ENCODE results near the gene ZBTB42.

ZBTB42 gene

DNA sequence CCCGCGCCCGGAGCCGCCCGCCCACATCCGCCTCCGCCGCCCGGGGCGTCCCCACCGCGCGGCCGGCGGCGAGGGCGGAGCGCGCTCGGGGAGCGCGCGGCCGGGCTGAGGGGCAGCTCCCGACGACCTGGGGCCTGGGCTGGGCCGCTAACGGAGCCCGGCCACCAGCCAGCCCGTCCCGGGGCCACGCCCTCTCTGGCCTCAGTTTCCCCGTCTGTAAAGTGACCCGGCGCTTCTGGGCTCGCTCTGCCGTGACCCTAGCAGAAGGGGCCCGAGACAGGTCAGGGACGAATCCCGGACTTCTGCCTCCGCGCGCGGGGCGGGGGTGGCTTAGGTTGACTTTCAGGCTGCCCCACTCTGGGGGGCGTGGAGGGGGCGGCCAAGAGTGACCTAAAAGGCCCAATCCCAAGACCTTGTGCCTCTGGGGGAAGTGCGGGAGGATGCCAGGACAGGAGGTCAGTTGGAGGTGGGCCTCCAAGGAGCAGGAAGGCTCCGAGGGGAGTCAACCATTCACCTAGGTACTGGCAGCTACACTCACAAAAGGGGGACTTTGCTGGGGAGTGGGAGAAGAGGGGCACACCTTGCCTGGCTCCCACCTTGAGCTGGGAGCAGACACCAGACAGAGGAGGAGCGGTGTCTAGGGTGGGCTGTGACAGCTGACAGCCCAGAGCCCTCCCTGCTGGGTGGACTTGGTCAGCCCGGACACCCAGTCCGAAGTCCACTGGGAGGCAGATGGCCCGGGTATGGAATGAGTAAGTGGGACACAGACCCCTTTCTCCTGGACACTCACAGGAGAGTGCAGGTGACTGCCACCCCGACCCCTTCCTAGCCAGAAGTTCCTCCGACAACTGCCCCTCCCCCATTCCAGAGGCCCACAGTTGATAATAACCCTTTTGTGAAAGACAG is 4.9 kb upstream of the ZBTB42 start:
- DNase-seq: peak; percentile 69

DNA sequence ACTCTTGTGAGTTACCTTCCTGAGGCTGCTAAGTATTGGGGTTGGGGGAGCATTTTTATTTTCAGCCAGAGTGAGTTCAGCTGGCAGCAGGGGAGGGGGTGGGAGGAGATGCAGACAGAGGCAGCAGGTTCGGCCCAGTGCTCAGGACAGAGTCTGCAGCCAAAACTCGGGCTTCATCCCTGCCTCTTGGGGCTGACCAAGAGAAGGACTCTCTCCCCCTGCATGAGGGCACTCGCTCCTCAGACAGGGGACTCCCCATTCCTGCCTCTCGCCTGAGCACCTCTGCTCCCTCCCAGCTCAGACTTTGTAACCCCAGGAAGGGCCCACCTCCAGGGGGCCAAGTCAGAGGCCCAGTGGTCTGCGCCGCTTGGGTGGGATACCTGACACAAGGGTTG is 4.2 kb upstream of the ZBTB42 start:
- no peak for DNase-seq

DNA sequence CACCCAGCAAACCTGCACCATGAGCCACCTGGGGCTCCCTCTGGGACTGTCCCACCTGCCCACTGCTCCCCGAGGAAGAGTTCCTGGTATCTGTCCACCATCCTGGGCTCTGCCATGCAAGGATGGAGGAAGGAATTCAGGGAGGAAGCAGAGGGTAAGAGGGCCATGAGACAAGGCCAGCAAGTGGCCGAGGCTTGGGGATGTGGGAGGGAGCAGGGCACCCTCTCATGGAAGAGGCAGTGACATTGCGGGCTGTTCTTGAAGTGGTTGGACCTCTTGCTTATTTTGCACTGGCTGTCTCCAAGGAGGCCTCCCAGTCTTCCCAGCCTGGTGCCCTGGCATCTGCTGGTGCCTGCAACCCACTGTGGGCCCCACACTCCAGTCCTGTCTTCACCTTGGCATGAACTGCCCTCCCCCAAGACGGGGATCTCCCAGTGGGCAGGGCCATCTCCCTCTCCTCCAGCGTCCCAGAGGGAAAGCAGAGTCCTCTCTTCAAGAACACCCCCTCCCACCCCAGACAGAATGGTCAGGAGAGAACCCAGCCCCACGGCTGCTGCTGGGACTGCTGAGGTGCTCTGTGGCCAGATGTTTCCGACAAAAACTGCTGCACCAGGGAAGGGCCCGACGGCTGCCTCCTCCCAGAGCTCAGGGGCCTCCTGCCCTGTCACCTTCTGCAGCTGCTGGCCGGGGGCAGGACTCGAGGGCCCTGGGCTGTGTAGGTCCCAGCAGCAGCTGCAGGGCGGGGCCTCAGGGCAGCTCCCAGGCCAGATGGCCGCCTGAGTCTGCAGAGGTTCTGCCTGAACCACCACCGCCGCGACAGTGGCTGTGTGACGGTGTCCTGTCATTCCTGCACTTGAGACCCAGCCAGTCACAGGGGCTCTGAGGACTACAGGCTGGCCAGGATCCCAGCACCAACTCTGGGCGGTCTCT is 3.5 kb upstream of the ZBTB42 start:
- no peak for DNase-seq

DNA sequence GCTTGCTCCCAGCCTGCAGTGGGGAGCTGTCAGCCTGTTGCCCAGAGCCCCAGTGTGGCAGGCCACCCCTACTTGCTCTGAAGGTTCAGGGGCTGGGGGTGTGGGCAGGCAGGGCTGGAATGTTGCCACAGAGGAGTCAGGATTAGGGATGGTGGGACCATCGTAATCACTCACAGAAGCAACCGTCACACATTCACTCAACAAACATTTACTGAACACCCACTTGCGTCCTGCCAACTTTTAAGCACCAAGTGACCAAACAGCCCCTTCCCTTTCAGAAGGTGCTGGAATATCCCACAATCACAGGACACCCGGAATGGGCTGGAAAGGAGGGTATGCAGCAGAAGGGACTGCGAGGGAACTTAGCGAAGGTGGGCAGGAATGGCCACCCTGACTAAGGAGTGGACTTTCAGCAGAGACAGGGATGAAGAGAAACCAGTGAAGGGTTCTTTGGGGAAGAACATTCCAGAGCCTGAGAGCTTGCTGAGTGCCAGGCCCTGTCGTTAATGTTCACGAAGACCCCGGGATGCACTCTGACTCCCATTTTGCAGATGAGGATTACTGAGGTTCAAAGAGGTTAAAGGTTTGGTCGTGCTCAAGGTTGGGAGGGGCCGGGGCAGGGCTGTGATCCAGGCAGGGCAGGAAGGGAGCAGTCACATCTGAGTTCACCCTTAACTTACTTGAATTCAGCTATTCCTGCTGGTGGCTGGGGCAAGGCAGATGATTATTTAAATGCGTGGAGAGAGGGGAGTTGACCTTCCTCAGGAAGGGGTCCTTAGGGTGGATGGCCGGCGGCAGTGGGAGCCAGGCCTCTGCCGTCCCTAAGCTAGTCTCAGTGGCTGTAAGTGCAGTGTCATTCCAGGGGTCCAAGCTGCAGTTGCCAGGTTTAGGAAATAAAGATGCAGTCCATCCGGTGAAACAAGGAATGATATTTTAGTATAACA is 2.3 kb upstream of the ZBTB42 start:
- DNase-seq: no peak

DNA sequence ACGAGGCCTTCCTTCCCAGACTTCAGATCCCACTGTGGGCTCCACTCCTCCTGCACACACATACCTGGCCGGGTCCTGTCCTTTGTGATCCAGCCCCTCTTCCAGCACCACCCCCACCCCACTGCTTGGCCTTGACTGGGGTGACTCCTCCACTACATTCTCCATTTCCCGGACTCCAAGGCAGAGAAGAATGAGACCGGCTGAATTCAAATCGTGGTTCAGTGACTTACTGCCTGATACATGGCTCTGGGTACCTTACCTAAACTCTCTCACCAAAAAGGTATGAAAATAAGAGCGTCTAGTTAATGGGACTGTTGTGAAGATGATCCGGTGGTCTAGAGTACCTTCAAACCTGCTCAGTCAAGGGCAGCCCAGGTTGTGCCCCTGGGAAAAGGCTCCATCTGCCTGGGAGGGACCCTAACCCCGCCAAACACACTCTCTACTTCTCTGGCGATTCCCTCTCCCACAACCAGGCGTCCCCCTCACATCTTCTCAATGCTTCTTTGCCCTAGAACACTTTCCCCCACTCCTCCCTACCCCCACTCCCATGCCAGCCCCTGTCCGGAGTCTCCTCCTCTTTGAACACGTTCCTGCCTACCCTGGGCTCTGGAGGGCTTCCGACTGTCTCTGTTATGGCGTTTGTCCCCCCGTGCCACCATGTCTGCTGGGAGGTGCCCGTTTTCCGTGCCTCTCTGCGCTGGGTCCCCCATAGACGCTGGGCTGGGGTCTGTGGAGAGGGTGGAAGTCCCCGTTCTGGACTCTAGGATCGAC is 1.5 kb upstream of the ZBTB42 start:
- DNase-seq: no peak

DNA sequence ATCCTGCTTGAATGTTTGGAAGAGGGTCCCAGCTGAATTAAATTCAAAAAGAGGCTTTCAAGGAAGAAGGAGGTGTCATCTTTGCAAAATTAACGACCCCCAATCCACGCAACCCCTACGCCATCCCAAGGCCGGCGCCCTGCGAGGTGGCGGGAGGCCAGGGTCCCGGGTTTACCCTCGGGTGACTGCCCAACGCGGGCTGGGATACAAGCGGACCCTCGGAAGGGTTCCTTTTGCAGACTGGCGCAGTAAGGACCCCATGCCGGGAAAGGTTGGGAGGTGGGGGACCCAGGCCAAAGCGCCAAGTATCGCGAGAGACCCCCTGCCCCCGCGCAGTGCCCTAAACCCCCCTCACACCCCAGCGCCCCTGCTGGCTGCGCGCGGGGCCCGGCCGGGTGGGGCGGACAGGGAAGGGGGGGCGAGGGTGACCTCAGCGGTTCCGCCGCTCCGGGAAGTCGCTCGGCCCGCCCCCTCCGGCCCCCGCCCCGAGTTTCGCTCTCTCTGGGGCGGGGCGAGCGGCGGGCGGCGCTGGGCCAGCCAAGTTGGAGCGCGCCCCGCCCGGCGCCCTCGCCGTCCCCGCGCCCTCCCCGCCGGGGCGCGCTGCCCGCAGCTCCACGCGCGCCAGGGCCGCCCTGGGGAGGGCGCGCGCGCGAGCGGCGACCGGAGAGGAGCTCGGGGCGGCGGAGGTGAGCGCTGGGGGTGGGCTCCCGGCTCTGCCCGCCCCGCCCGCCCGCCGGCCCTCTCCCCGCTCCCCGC is 708 bp upstream of the ZBTB42 start:
- peak; percentile 85 for DNase-seq

DNA sequence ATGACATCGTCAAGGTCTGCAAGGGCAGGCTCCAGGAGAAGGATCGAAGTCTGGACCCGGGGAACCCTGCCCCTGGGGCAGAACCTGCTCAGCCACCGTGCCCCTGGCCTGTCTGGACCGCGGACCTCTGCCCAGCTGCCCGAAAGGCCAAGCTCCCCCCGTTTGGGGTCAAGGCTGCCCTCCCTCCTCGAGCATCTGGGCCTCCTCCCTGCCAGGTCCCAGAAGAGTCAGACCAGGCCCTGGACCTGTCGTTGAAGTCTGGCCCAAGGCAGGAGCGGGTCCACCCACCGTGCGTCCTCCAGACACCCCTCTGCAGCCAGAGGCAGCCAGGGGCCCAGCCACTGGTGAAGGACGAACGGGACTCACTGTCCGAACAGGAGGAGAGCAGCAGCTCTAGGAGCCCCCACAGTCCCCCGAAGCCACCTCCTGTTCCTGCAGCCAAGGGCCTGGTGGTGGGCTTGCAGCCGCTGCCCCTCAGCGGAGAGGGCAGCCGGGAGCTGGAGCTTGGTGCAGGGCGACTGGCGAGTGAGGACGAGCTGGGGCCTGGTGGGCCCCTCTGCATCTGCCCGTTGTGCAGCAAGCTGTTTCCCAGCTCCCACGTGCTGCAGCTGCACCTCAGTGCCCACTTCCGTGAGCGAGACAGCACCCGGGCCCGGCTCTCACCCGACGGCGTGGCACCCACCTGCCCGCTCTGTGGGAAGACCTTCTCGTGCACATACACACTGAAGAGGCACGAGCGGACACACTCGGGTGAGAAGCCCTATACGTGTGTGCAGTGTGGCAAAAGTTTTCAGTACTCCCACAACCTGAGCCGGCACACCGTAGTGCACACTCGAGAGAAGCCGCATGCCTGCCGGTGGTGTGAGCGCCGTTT is 856 bp downstream of the ZBTB42 start:
- no peak for DNase-seq

DNA sequence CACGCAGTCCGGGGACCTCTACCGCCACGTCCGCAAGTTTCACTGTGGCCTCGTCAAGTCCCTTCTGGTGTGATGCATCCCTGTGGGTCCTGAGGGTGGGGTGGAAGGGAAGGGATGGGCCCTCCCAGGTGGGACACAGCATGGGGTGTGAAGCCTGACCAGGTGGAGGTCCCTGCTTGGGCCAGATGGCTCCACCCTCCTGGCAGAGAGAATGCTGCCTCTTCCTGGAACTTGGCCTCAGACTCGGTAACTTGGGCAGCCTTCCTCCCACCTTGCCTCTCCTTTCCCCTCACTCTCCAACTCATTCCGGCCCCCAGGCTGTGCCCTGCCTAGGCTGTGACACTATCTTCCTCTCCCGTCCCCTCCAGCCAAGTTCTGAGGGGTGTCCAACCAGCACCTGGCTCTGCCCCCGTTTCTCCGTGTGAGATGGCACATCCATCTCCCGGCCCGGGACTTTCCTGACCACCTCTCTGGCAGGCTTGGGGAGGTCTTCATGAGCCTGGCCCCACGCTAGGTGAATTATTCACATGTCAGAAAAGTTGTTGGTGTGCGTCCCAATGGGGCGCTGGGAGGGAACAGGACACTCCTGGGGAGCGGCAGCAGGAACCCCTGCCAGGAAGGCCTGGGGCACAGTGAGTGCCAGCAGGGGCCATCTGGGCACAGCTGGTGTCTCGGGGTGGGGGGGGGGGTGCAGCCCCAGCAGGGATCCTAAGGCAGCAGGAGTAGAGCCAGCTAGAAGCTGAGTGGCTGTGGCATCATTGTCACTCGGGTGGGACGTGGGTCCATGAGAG is 1.7 kb downstream of the ZBTB42 start:
- DNase-seq: no peak

DNA sequence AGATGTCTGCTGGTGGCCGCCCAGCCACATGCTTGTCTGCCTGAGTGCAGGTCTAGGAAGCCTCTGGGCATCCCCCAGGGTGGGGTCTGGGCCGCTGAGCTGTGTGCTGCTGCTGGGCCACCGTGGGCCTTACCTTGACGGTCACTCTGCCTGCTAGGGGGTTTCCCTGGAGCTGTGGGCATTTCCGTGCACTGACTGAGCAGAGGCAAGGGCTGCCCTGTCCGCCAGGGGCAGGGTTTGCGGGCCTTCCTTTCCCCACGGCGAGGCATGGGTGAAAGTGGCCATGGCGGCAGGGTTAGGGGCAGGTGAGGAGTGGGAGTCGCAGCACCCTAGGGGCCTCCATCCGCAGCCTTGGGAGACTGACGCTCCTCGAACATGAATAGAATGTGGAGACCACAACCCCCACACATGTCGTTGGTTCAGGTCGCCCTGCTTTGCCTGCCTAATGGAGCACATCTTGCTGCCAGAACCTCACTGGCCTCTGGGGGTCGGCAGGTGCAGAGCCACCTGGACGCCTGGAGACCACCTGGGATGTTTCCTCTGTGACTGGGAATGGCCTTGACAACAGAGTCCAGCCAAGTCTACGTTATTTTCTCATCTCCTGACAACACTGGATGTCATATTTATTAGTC is 2.5 kb downstream of the ZBTB42 start:
- DNase-seq: no peak

DNA sequence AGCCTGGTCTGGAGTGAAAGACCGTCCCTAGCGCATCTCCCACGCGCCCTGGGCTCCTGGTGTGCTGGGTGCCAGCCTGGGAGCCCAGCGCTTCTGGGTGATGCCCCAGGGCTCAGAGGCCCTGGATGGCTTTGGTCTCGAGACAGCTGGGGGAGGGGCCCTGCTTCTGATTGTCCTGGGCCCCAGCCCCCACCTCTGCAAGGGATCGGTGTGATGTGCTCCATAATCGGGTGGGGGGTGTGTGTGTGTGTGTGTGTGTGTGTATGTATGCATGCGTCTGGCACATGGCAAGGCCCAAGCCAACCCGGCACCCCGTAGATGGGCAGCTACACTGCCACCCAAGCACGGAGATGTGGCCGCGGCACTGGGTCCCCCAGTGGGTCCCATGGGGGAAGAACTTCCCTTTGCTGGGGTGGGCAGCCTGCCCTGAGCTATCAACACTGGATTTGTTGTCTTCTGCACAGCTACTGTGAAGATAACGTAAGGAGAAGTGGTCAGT is 3.1 kb downstream of the ZBTB42 start:
- no peak for DNase-seq

DNA sequence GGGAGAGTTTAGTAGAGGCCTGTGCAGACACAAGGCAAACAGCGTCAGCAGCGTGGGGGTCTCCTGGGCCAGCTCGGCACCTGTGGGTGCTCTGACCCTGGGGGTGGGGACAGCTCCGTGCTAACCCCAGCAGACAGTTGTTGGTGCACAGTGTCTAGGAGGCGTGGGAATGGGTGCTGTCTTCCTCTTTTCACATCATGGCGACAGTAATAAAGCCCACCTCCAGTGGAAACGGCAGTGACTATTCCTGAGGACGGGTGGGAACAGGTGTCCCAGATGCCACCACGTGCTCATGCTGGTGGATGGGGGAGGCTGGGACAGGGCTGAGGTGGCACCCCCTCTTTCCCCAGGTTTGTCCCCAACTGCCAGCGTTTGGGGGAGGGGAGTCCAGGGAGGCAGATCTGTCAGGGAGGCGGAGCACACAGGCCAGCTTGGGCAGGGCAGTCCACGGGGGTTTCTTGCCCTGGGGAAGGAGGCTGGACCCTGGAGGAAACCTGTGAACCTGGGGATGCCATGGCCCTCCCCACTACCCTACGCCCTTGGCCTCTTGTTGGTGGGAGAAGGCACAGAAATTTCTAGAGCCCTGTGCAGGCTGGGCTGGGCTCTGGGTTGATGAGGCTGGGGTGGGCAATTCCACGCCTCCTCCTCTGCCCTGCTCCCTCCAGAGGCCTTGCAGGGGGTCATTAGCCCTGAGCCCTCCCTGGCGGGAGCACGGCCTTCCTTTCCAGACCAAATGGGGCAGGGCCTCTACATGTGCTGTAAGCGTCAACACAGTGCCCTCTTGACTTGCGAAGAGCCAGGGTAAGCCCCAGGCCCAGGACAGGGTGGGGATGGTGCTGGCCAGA is 3.8 kb downstream of the ZBTB42 start:
- DNase-seq: no peak

DNA sequence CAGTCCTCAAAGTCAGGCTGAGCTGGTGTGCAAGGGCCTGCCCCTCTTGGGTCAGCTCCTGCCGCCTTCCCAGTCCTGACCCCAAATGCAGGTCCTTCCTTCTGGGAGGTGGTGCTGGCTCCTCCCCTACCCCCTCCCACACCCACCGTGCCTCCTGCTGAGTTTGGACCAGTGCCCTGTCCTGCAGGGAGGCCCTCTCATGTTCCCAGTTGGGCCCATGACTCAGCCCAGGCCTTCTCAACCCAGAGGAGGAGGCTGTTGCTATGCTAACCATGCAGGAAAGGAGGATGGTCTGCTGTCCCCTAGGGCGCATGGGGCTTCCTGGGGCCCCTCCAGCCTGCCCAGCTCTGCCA is 4.4 kb downstream of the ZBTB42 start:
- no peak for DNase-seq

DNA sequence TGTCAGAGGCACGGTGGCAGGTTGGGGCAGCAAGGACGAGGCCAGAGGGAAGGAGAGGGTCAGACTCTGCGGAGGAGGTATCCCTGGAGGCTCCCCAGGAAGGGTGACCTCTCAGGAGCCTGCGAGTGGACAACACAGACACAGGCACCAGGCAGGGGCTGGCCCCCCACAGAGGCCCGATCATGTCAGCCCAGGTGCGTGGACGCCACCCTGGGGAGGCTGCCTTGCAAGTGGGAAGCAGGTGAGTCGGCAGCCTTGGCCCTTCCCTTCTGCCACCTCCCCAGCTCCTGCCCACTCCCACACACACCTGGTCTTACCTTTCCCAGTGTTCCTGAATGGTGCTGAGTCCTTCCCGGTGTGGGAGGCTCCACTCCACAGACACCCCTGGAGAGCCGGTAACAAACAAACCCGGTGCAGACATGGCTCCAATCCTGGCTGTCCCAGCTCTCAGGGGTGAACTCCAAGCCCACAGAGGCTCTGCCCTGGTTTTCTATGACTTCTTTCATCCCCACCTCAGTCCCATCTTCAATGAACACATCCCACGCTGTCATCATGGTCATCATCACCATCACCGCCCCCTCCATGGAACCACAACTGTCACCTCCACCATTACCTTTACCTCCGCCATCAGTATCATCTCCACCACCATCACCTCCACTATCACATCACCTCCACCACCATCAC is 5.2 kb downstream of the ZBTB42 start:
- DNase-seq: no peak

DNA sequence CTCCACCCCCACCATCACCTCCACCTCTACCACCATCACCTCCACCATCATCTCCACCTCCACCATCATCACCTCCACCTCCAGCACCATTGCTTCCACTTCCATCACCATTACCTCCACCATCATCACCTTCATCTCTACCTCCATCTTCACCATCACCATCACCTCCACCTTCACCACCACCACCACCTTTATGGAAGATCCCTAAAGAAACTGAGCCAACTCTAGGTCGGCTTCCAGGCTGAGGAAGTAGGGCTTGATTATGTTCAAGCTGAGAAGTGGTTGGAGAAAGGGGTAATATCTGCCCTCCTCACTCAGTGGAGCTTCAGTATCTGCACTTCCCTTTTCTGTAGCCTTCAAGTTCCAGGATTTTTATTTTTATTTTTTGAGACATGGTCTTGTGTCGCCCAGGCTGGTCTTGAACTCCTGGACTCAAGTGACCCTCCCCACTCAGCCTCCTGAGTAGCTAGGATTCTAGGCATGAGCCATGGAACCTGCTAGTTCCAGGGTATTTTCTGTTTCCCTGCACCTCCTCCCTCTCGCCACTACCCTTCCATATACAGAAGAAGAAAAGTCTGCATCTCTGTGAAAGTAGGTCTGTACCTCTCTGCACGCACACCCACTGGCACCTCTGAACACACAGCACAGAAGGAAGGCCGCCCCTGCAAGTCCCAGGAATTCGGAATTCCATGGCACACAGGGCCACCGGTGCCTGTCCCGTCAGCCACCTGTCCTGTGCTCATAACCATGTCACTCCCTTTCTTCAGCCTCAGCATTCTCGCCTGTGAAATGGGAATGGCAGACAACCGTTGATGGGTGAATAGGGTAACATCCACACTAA is 5.9 kb downstream of the ZBTB42 start:
- DNase-seq: no peak

DNA sequence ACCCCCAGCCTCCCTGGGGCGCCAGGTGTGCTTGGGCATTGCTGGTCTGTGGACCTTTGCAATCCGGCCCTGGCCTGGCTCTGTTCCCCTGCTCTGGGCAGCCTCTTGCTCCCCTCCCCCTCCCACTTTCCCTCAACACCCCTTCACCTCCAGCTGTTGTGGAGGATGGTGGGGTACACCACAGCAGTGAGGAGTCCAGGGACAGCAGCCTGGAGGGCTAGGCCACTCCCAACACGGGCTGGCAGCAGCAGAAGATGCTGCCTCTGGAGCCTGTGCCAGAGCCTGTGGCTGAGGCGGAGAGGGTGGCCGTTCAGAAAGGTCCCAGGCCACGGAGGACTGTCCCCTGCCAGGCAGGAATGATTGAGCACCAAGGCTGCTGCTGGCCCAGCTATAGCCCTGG is 7.6 kb downstream of the ZBTB42 start:
- DNase-seq: no peak

DNA sequence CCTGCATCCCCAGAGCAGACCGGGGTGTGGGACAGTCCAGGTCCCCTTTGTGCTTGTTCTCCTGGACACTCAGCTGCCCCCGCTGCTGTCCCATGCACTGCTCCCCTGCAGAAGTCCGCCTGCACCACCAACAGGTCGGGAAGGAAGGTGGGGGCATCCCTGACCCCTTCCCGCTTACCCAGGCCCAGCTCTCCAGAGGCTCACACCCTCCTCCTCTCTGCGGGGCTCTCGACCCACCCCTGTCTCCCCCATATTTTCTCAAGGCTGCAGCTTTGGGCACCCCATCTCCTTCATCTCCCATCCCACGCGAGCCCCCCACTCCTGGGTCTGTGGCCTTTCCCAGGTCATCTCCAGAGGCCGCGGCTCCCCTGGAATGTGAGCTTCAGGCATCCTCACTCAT is 9.4 kb downstream of the ZBTB42 start:
- no peak for DNase-seq

All from stimulated activated CD8-positive, alpha-beta memory T cell treated with anti-CD3 and anti-CD28 coated beads, Interleukin-4, amount 100 ng/mL, for 48 hours (primary cell).